Effector memory CD4-positive, alpha-beta T cell (primary cell): ENCODE measurements around the gene SYT1.

Source experiments
- DNase-seq, 3 donors: peaks; one replicate each; pipeline ENCODE4 v3.0.0-alpha.2; 2020
- H3K27ac ChIP-seq: 2 replicates; pipeline ENCODE4 v1.7.0; 2013; ENCODE audit warnings: mild to moderate bottlenecking, low read length, moderate library complexity; ENCODE audit not compliant: insufficient read depth, poor library complexity, severe bottlenecking
- H3K27me3 ChIP-seq: replicated peaks from 2 replicates; pipeline ENCODE4 v1.7.0; 2013; ENCODE audit warnings: mild to moderate bottlenecking, low read length; ENCODE audit not compliant: insufficient read depth, control insufficient read depth, poor library complexity, severe bottlenecking
- H3K36me3 ChIP-seq: 2 replicates; pipeline ENCODE4 v1.7.0; 2013; ENCODE audit warnings: mild to moderate bottlenecking, low read length, moderate library complexity; ENCODE audit not compliant: control insufficient read depth, insufficient read depth
- H3K4me1 ChIP-seq: 2 replicates; pipeline ENCODE4 v1.7.0; 2013; ENCODE audit warnings: low read length, mild to moderate bottlenecking; ENCODE audit not compliant: control insufficient read depth, insufficient read depth, poor library complexity, severe bottlenecking
- H3K4me3 ChIP-seq: 2 replicates; pipeline ENCODE4 v1.7.0; 2013; ENCODE audit warnings: low read length, low read depth, mild to moderate bottlenecking; ENCODE audit not compliant: insufficient read depth, poor library complexity, severe bottlenecking
- H3K9me3 ChIP-seq: 2 replicates; pipeline ENCODE4 v1.7.0; 2013; ENCODE audit warnings: mild to moderate bottlenecking, low read length, moderate library complexity; ENCODE audit not compliant: control insufficient read depth

The SYT1 gene

DNA sequence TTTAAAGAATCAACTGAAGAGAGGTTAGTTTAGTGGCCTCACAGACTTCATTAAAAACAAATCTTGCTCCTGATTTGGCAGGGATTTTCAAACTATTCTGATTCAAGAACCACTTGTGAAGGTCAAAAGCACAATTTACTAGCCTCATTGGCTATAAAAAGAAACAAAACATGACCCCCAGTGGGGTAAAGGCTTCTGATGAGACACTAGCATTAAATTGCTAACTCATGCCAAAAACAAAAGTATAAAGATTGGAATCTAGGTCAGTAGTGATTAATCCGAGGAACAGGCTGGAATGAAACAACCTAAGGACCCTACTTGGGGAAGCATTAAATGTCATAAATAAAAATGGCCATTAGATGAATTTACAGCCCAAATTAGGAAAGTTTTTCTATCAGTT is 513.9 kb downstream of the SYT1 start:
- DNase-seq: no peak
- no peak overlapping the region for H3K4me3 ChIP-seq
- no peaks in the 10 kb centered on the region for H3K4me1 ChIP-seq
- H3K36me3 ChIP-seq: no peaks in the 10 kb centered on the region
- H3K27me3 ChIP-seq: no peaks in the 10 kb centered on the region
- no peak overlapping the region for H3K27ac ChIP-seq
- no peaks in the 10 kb centered on the region for H3K9me3 ChIP-seq

DNA sequence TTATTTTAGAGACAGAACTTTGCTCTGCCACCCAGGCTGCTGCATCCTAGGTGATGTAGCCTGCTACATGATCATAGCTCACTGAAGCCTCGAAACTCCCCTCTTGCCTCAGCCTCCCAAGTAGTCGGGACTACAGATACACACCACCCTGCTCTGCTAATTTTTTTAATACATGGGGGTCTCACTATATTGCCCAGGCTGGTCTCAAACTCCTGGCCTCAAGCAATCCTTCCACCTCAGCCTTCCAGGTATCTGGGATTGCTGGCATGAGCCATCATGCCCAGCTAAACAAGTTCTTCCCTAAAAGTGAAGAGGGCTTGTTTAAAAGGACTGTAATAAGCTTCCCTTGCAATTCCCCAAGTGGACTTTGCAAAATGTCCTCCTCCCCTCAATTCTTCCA is 515.8 kb downstream of the SYT1 start:
- Histone ChIP-seq H3K4me3 (no peak overlapping the region), H3K27ac (no peak overlapping the region), H3K4me1 (no peaks in the 10 kb centered on the region), H3K9me3 (no peaks in the 10 kb centered on the region), H3K36me3 (no peaks in the 10 kb centered on the region), H3K27me3 (no peaks in the 10 kb centered on the region)
- DNase-seq: no peak

DNA sequence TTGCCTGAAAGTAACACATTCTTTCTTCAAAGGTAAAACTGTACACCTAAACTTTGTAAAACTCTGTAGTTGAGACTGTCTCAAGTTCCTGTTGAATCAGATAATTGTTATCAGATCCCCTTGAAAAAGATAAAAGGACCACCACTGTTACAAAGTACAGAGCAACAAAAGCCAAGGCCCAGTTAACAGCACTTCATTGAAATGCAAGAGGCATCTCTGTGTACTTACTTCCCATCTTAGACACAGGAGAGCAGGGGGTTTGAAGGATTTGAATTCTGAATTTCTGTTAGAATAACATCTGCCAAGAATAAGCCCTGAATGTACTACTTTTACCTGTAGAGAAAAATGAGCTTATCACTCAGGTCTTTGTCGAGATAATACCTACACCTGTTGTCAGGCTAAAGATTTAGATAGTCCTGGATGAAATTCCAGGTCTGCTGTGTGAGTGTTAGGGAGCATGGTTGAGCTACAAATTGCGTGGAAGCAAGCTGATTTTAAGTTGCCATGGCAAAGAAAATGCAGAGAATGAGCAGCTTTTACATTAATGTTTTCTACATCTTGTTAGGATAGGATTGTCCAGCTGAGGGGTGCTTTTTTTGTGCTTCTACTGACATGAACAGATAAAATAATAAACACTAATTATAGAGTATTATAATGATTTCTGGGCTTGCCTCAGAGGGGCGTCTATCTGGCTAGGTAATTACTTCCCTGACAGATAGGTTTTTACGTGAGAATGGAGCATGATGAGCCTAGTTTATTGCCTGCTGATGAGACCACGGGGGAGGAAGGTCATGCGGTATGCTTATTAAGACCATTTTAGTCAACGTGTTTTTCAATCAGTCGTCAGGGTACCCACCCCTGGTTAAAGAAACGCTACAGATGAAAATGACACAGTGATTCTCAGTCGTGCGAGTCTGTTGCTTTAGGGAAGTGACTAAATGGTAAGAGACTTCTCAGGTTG is 517.0 kb downstream of the SYT1 start:
- no peaks in the 10 kb centered on the region for H3K36me3 ChIP-seq
- DNase-seq: no peak
- no peaks in the 10 kb centered on the region for H3K9me3 ChIP-seq
- no peaks in the 10 kb centered on the region for H3K4me1 ChIP-seq
- no peaks in the 10 kb centered on the region for H3K27me3 ChIP-seq
- no peak overlapping the region for H3K4me3 ChIP-seq
- H3K27ac ChIP-seq: no peak overlapping the region

DNA sequence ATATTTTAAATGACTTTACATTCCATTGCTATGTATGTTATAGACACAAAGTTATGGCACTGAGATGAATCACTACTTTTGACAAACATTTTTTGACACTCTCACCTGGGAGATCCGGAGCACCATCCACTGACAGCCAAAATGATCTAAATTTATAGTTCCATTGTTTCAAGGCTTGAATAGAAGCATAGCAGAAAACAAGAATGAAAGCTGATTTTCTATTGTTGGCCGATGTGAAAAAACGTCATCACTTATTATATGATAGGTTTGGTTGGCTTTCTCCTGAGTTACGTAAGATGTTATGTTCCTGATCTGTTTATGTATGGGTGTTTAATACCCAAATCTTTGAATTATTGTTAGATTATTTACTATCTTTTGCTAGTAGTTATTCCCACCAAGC is 520.0 kb downstream of the SYT1 start:
- H3K36me3 ChIP-seq: no peaks in the 10 kb centered on the region
- no peaks in the 10 kb centered on the region for H3K4me1 ChIP-seq
- H3K4me3 ChIP-seq: no peak overlapping the region
- H3K27ac ChIP-seq: no peak overlapping the region
- H3K27me3 ChIP-seq: no peaks in the 10 kb centered on the region
- DNase-seq: no peak
- H3K9me3 ChIP-seq: no peaks in the 10 kb centered on the region

DNA sequence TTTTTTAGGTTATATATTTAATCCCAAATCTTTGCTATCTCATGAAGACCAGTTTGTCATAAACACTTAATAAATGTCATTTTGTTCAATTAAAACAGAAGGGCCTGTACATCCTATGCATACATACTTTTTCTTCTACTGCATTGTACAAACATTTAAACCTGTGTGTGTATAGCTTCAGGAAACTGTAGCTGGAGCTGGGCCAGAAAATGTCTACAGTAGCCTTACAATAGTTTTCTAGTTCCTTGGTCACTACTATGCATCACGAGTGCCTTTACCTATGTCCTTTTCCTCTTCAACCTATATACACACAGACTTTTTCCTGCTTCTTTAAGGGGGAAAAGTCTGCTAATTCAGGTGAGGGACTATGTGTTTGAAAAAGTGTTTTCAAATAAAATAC is 523.4 kb downstream of the SYT1 start:
- no peak overlapping the region for H3K27ac ChIP-seq

DNA sequence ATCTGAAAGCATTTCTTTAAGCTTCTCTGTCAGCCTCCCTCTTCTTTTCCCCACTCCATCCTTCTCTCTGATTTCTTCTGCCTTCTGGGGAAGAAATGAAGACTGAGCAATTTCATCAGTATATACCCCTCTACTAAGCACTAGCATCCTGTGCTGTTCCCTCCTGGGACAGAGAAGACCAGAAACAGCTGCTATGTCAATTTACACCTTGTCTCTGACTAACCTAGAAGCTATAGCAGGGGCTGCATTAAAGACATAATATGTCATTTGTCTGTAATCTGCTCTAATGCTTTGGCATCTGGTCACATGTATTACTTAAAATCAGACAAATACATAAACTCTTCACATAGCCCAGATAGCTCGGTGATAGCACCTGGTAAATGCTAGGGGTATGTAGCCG is 529.3 kb downstream of the SYT1 start:
- Histone ChIP-seq H3K36me3 (no peaks in the 10 kb centered on the region), H3K4me1 (no peaks in the 10 kb centered on the region), H3K4me3 (no peak overlapping the region), H3K9me3 (no peaks in the 10 kb centered on the region), H3K27ac (no peak overlapping the region), H3K27me3 (no peaks in the 10 kb centered on the region)
- DNase-seq: no peak

More for the DNA sequence above, 523.4 kb downstream of the SYT1 start:
- no peaks in the 10 kb centered on the region for H3K36me3 ChIP-seq
- no peak for DNase-seq
- no peaks in the 10 kb centered on the region for H3K27me3 ChIP-seq
- H3K4me3 ChIP-seq: no peak overlapping the region
- no peaks in the 10 kb centered on the region for H3K9me3 ChIP-seq
- H3K4me1 ChIP-seq: no peaks in the 10 kb centered on the region

DNA sequence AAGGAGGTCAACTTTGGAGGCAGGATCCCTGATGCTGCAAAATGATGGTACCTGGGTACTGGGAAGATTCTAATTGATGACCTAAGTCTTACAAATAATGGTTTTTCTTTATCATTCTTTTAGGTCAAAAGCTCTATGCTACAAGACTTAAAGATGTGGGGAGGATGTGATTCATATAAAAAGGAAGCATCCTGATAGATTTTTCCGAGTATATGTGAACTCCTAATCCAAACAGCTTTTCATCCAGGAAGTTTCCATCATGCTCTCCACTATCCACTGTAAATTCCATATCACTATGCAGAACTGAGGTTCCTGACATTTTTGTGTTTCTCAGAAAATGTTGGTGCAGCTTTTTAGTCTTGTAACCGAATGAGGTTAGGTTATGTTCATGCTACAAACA is 533.0 kb downstream of the SYT1 start:
- Histone ChIP-seq H3K4me1 (no peaks in the 10 kb centered on the region), H3K9me3 (no peaks in the 10 kb centered on the region), H3K27me3 (no peaks in the 10 kb centered on the region), H3K27ac (no peak overlapping the region), H3K4me3 (no peak overlapping the region), H3K36me3 (no peaks in the 10 kb centered on the region)
- DNase-seq: no peak

DNA sequence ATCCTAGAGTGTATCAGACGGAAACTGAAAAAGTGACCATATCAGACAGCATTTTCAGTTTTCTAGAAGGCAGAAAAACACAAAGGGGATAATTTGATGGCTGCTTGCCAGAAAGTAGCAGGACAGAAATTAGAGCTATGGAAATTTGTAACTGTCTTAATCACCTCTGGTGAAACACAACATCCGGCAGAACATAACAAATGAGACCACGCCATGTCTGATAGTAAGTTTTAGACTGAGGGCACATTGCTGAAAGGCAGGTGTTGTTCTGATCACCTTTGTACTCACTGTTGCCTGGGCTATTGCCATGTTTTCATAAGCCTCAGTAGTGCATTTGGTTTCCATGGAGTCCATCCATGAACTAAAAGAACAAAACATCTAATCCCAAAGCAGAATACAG is 535.9 kb downstream of the SYT1 start:
- H3K27ac ChIP-seq: no peak overlapping the region
- H3K27me3 ChIP-seq: no peaks in the 10 kb centered on the region
- no peaks in the 10 kb centered on the region for H3K9me3 ChIP-seq
- H3K36me3 ChIP-seq: no peaks in the 10 kb centered on the region
- no peak for DNase-seq
- no peak overlapping the region for H3K4me3 ChIP-seq
- H3K4me1 ChIP-seq: no peaks in the 10 kb centered on the region

DNA sequence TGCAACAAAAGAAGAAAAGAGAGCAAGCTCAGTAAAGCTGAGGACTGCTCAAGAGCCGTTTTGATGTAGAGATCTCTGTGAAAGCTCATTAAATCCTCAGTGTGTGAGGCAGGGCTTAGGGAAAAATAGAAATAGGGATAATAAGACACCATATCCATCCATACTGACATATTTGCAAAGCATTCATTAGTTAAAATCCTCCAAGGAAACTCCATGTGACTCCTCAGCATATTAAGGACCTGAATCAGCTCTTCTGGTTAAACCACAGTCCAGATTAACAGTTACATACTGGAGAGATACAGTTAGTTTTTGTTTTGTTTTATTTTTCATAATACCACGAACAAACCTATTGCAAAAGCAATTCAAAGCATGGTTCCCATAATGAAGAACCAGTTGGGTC is 538.0 kb downstream of the SYT1 start:
- Histone ChIP-seq H3K4me3 (no peak overlapping the region), H3K36me3 (no peaks in the 10 kb centered on the region), H3K4me1 (no peaks in the 10 kb centered on the region), H3K27me3 (no peaks in the 10 kb centered on the region), H3K9me3 (no peaks in the 10 kb centered on the region), H3K27ac (no peak overlapping the region)
- no peak for DNase-seq

DNA sequence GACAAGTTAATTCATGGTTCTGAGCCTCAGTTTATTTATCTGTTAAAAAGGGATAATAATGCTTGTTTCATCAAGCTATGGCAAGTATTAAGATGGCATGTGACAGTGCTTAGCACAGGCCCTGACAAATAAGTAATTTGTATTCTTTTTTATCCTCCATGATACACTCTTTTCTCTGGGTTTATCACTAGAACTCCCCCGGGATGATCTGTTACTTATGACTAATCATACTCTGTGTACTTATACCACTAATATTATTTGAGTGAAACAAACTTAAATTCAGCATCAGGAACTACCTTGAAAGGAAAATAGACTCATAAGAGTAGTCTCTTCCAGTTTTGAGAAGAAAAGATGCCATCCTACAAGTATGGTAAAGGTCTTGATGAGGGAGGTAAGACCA is 542.4 kb downstream of the SYT1 start:
- H3K27ac ChIP-seq: no peak overlapping the region
- no peaks in the 10 kb centered on the region for H3K4me1 ChIP-seq
- H3K27me3 ChIP-seq: no peaks in the 10 kb centered on the region
- H3K9me3 ChIP-seq: no peaks in the 10 kb centered on the region
- H3K36me3 ChIP-seq: no peaks in the 10 kb centered on the region
- H3K4me3 ChIP-seq: no peak overlapping the region
- DNase-seq: no peak
